GM12878 (cell line): ENCODE measurements around the gene RNF113A. TPM values are rescaled to one million over a fixed set of nuclear protein-coding genes. Genes with fewer than 3 reads are reported as not detected.

ENCODE experiments used
- ATAC-seq: fragments of 200-7000 bp; cut with Tn5 transposase; 3 replicates; pipeline ENCODE4 v1.9.1; 2020; ENCODE audit warnings: mild to moderate bottlenecking, moderate library complexity
- BruUV-seq: library from RNA; stranded (reverse); fragments of 400-500 nt; replicated peaks from 2 replicates; lab custom pipeline; 2021; lab: Mats Ljungman, UMichigan
- CTCF ChIA-PET: fragments of 300-600 bp; sonication (Branson Sonifier 250); formaldehyde crosslinking; extraction: SDS; loops from one replicate; lab custom pipeline; 2021; ENCODE audit warnings: inconsistent platforms; lab: Yijun Ruan, JAX
- POLR2A ChIA-PET: fragments of 350-600 bp; formaldehyde crosslinking; extraction: SDS; loops from one replicate; lab custom pipeline; 2021; ENCODE audit warnings: inconsistent platforms; lab: Charles Lee
- RAD21 ChIA-PET: fragments of 300-600 bp; sonication (Branson Sonifier 250); formaldehyde crosslinking; loops from one replicate; lab custom pipeline; 2023; ENCODE audit warnings: antibody characterized with exemption; ENCODE audit not compliant: unreplicated experiment; lab: Charles Lee
- SMC1A ChIA-PET: fragments of 300-600 bp; sonication (Branson Sonifier 250); formaldehyde crosslinking; loops from one replicate; lab custom pipeline; 2023; ENCODE audit not compliant: unreplicated experiment, uncharacterized antibody; lab: Charles Lee
- DNase-seq: peaks from one replicate; pipeline ENCODE4 v3.0.0-alpha.2; 2011; ENCODE audit warnings: low read depth, low spot score
- FAIRE-seq: peaks from 3 replicates; lab custom pipeline; 2011; peaks lifted over from hg19 to GRCh38; lab: Jason Lieb, UNC
- H2AFZ ChIP-seq: 2 replicates; pipeline ENCODE4 v1.6.0; 2011; ENCODE audit warnings: low read depth, low read length, control low read depth; ENCODE audit not compliant: control insufficient read depth
- H3K27ac ChIP-seq: 2 replicates; pipeline ENCODE4 v1.5.1; 2011; ENCODE audit warnings: control low read depth; ENCODE audit not compliant: control insufficient read depth, insufficient read depth
- H3K27me3 ChIP-seq, 2 experiments: replicated peaks in 1 of 2; 2 replicates each; pipeline versions ENCODE4 v1.6.0 to v1.6.1; 2011; ENCODE audit warnings: low read length in 1 of 2; ENCODE audit not compliant: control insufficient read depth in 2 of 2, insufficient read depth in 2 of 2
- H3K36me3 ChIP-seq, 2 experiments: 2 replicates each; pipeline ENCODE4 v1.5.1; 2011; ENCODE audit warnings: low read length in 1 of 2; ENCODE audit not compliant: control insufficient read depth in 2 of 2, insufficient read depth in 2 of 2
- H3K4me1 ChIP-seq: 2 replicates; pipeline ENCODE4 v1.6.1; 2011; ENCODE audit warnings: mild to moderate bottlenecking, low read length, moderate library complexity, mixed read lengths; ENCODE audit not compliant: control insufficient read depth, insufficient read depth
- H3K4me2 ChIP-seq: 2 replicates; pipeline ENCODE4 v1.6.0; 2011; ENCODE audit warnings: control low read depth; ENCODE audit not compliant: control insufficient read depth, insufficient read depth
- H3K4me3 ChIP-seq: fragments of 200-600 bp; sonication (generic); 2 replicates; pipeline ENCODE4 v1.5.1; 2016
- H3K79me2 ChIP-seq: 2 replicates; pipeline ENCODE4 v1.6.0; 2011; ENCODE audit warnings: low read length; ENCODE audit not compliant: control insufficient read depth, insufficient read depth
- H3K9ac ChIP-seq: 2 replicates; pipeline ENCODE4 v1.8.0; 2011; ENCODE audit warnings: low read length, control low read depth, mixed read lengths; ENCODE audit not compliant: control insufficient read depth, insufficient read depth
- H3K9me3 ChIP-seq: replicated peaks from 3 replicates; pipeline ENCODE4 v1.5.1; 2011; ENCODE audit warnings: mild to moderate bottlenecking, low read length; ENCODE audit not compliant: control insufficient read depth, insufficient read depth
- H4K20me1 ChIP-seq: 2 replicates; pipeline ENCODE4 v1.6.0; 2011; ENCODE audit not compliant: control insufficient read depth, insufficient read depth
- CBFB ChIP-seq: IDR thresholded peaks from 2 replicates; pipeline ENCODE4 v1.6.1; 2016; ENCODE audit warnings: antibody characterized with exemption, low read depth
- CEBPB ChIP-seq, 2 experiments: fragments of 150-350 bp in 1 of 2; IDR thresholded peaks; 2 replicates each; pipeline ENCODE4 v1.6.1; 2012 to 2014; ENCODE audit warnings: low read depth in 2 of 2, low read length in 2 of 2, borderline replicate concordance in 1 of 2, inconsistent platforms in 1 of 2
- E4F1 ChIP-seq: fragments of 450-650 bp; IDR thresholded peaks from 2 replicates; pipeline ENCODE4 v1.6.1; 2018; ENCODE audit warnings: borderline replicate concordance, mild to moderate bottlenecking; ENCODE audit not compliant: partially characterized antibody
- NFYA ChIP-seq: IDR thresholded peaks from 2 replicates; pipeline ENCODE4 v1.6.1; 2011; ENCODE audit warnings: low read depth, mild to moderate bottlenecking, low read length, improper control_type of control experiment, borderline replicate concordance
- RAD21 ChIP-seq: IDR thresholded peaks from 2 replicates; pipeline ENCODE4 v1.6.1; 2011; ENCODE audit warnings: mild to moderate bottlenecking, low read depth, low read length, moderate library complexity; ENCODE audit not compliant: insufficient read depth
- RB1 ChIP-seq: fragments of 450-650 bp; formaldehyde crosslinking; IDR thresholded peaks from 2 replicates; pipeline ENCODE4 v1.6.1; 2017; ENCODE audit warnings: mild to moderate bottlenecking, borderline replicate concordance
- RCOR1 ChIP-seq: conservative IDR thresholded peaks from 2 replicates; pipeline ENCODE4 v1.6.1; 2012; ENCODE audit warnings: low read depth, low read length, improper control_type of control experiment
- SMC3 ChIP-seq: IDR thresholded peaks from 2 replicates; pipeline ENCODE4 v1.6.1; 2011; ENCODE audit warnings: low read length, improper control_type of control experiment, borderline replicate concordance
- STAT1 ChIP-seq: fragments of 450-650 bp; conservative IDR thresholded peaks from 2 replicates; pipeline ENCODE4 v1.6.1; 2014; ENCODE audit warnings: antibody characterized with exemption, mild to moderate bottlenecking
- TARDBP ChIP-seq: IDR thresholded peaks from 2 replicates; pipeline ENCODE4 v1.6.1; 2016; ENCODE audit warnings: borderline replicate concordance
- USF1 ChIP-seq: IDR thresholded peaks from 2 replicates; pipeline ENCODE4 v1.6.1; 2011; ENCODE audit warnings: borderline replicate concordance, low read depth, mild to moderate bottlenecking, moderate library complexity, mixed read lengths, low read length; ENCODE audit not compliant: insufficient read depth; ENCODE audit errors: extremely low read length
- ZBTB33 ChIP-seq: fragments of 450-650 bp; IDR thresholded peaks from 2 replicates; pipeline ENCODE4 v1.6.1; 2017; ENCODE audit warnings: mild to moderate bottlenecking
- ZNF207 ChIP-seq: fragments of 450-650 bp; IDR thresholded peaks from 2 replicates; pipeline ENCODE4 v1.6.1; 2014; ENCODE audit warnings: antibody characterized with exemption, mild to moderate bottlenecking, borderline replicate concordance
- ZNF274 ChIP-seq: IDR thresholded peaks from one replicate; pipeline ENCODE4 v1.8.0; 2011; ENCODE audit not compliant: insufficient read length, insufficient read depth
- WGBS: methylation state at CpG from one replicate; pipeline ENCODE4 v1.1.6; 2016; ENCODE audit warnings: low lambda C conversion rate; ENCODE audit not compliant: insufficient replicate concordance, insufficient coverage; ENCODE audit errors: missing lambda C conversion rate; 5-methylcytosine and 5-hydroxymethylcytosine counted together
- in situ Hi-C: fragments of 300-500 bp; cut with MboI; formaldehyde crosslinking; loops from 9 replicates; pipeline ENCODE4 v1.14.3; 2018; ENCODE audit warnings: mixed read lengths
- intact Hi-C: fragments of 100-400 bp; cut with micrococcal nuclease; formaldehyde crosslinking; loops from one replicate; pipeline ENCODE4 v1.14.2; 2022; ENCODE audit not compliant: unreplicated experiment
- polyA plus RNA-seq, 11 experiments: library from polyadenylated mRNA; depleted of rRNA in 4 of 11; unstranded in 6 of 11; stranded (reverse) in 5 of 11; fragments of >200 nt; fragmentation: Nextera tagmentation in 4 of 11; fragmentation: Illumina TruSeq in 1 of 11; extraction: Ambion mirVana in 4 of 11; extraction: Trizol in 1 of 11; gene quantifications; 1 replicate in 1 of 11; 2 replicates in 10 of 11; pipeline versions ENCODE4 v1.2.1 to v1.2.3, GENCODE V29; 2011 to 2016; ENCODE audit warnings: inconsistent platforms in 2 of 11, missing spikeins in 2 of 11, low read depth in 1 of 11
- total RNA-seq, 4 experiments: library from RNA; depleted of rRNA in 3 of 4; stranded (reverse); fragments of >200 nt in 3 of 4; fragmentation: Illumina TruSeq in 1 of 4; extraction: Trizol in 1 of 4; gene quantifications; 2 replicates each; pipeline versions ENCODE4 v1.2.1 to v1.2.3, GENCODE V29; 2013 to 2021
- TF ChIP-seq, protein P1 (sequence below), 3 experiments: IDR thresholded peaks in 2 of 3; conservative IDR thresholded peaks in 1 of 3; 2 replicates each; pipeline ENCODE4 v1.5.1; 2011; ENCODE audit warnings: low read depth in 3 of 3, low read length in 3 of 3, mild to moderate bottlenecking in 3 of 3, control low read depth in 2 of 3, moderate library complexity in 2 of 3, inconsistent platforms in 1 of 3, mixed read lengths in 1 of 3; ENCODE audit not compliant: control insufficient read depth in 2 of 3, insufficient read depth in 1 of 3; ENCODE audit errors: extremely low read depth in 1 of 3

RNF113A gene
- total and polyA plus RNA-seq, 10 of the 15 experiments (the other 5 are each of a cell fraction or from before 2014, with no cell fraction given) = 20.6 to 33.1 (median 23.4) TPM

DNA sequence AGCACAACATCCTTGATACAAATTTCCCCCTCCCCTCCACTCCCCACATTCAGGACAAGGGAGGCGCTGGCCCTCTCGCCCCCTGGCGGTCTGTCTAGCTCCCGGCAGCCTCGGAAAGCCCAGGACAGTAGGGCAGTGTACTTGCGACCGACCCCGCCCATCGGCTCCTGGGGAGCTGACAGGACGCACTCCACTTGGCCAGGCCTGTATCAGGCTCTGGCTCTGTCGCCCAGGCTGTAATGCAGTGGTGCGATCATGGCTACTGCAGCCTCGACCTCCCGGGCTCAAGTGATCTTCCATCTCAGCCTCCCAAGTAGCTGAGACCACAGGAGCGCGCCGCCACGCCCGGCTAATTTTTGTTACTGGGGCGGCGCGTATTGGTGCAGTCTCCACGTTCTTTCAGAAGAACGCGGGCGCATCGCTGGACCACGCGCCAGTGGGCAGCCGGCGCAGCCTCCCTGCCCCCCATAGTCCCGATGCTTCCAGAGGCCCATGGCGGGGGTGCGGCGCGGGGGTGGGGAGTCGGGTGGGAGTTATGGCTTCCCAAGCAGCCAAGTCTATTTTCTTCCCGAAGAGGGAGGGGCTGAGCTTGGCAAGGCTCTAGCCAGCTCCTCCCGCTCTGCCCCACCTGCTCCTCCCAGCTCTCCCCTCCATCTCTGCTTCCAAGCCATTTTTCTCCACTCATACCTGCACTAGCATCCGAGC, 16.3 kb upstream of the RNF113A start:
- ChIA-PET SMC1A (interaction anchor here (0.7 to 1.3 kb wide), 3 partner anchors 17 to 159 kb away, joined by 3 to 4 read pairs (median 3); partner anchors contain the start of genes NDUFA1 and RNF113A), POLR2A (interaction anchor here (0.8 to 1.1 kb wide), 2 partner anchors 11 to 97 kb away, joined by 3 to 4 read pairs; partner anchors contain the start of gene RPL39), CTCF (interaction anchor here (0.8 to 1.4 kb wide), 9 partner anchors 9 to 372 kb away, joined by 3 to 7 read pairs (median 5); partner anchors contain the start of gene RPL39), RAD21 (interaction anchor here (1.1 to 1.5 kb wide), 4 partner anchors 9 to 278 kb away, joined by 3 to 4 read pairs (median 3); partner anchors contain the start of gene RPL39)
- peak; percentile 99 for ATAC-seq
- WGBS = 37% methylated on average over 38 of the region's 40 CpGs
- no peak overlapping the region for H3K9ac ChIP-seq
- H3K4me2 ChIP-seq = peak overlapping the region; percentile 71
- no peaks in the 10 kb centered on the region for H3K9me3 ChIP-seq
- intact Hi-C loops (loop anchor here (10.0 kb wide), 1 partner anchor 403 kb away; no protein-coding TSS in a partner anchor), in situ Hi-C loops (no loop called here)
- no peak for FAIRE-seq
- H3K36me3 ChIP-seq = no peaks in the 10 kb centered on the region
- H4K20me1 ChIP-seq = no peaks in the 10 kb centered on the region
- no peaks in the 10 kb centered on the region for H3K79me2 ChIP-seq
- DNase-seq = no peak
- no TSS peak for BruUV-seq
- no peaks in the 10 kb centered on the region for H3K4me1 ChIP-seq
- H2AFZ ChIP-seq = peak overlapping the region; percentile 29; the same call in 1 of the 2 replicates
- H3K27ac ChIP-seq = no peak overlapping the region
- peak overlapping the region; percentile 41; the same call in 1 of the 2 replicates for H3K4me3 ChIP-seq
- no peaks in the 10 kb centered on the region for H3K27me3 ChIP-seq
- TF ChIP-seq CEBPB (IDR thresholded peaks at IDR 0.05; ENCODE audit: borderline replicate concordance in 1 of 2, low read depth in 2 of 2, low read length in 2 of 2) (no peak), STAT1 (no peak), NFYA (no peak), E4F1 (no peak), USF1 (no peak), ZBTB33 (no peak), ZNF274 (no peak), CBFB (no peak), SMC3 (0 out of 2 replicates have a peak, but pooled peaks have one; percentile 19), RCOR1 (no peak), TARDBP (no peak), ZNF207 (no peak), RB1 (no peak), RAD21 (no peak)
- TF ChIP-seq, protein P1, sequence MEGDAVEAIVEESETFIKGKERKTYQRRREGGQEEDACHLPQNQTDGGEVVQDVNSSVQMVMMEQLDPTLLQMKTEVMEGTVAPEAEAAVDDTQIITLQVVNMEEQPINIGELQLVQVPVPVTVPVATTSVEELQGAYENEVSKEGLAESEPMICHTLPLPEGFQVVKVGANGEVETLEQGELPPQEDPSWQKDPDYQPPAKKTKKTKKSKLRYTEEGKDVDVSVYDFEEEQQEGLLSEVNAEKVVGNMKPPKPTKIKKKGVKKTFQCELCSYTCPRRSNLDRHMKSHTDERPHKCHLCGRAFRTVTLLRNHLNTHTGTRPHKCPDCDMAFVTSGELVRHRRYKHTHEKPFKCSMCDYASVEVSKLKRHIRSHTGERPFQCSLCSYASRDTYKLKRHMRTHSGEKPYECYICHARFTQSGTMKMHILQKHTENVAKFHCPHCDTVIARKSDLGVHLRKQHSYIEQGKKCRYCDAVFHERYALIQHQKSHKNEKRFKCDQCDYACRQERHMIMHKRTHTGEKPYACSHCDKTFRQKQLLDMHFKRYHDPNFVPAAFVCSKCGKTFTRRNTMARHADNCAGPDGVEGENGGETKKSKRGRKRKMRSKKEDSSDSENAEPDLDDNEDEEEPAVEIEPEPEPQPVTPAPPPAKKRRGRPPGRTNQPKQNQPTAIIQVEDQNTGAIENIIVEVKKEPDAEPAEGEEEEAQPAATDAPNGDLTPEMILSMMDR (IDR thresholded peaks at IDR 0.05 in 2 of 3, conservative IDR thresholded peaks at IDR 0.05 in 1 of 3; ENCODE audit: control insufficient read depth in 2 of 3, extremely low read depth in 1 of 3, insufficient read depth in 1 of 3, low read depth in 3 of 3, low read length in 3 of 3) = peak; percentile 52 to 73 (median 52)
